ENCODE results near the gene VARS1. TPM values are rescaled to one million over a fixed set of nuclear protein-coding genes. Genes with fewer than 3 reads are reported as not detected.

The VARS1 gene
- total and polyA plus RNA-seq, 2 of the 8 experiments (the other 6 are each of a cell fraction or from before 2014, with no cell fraction given) = 53.5 to 162 TPM

DNA sequence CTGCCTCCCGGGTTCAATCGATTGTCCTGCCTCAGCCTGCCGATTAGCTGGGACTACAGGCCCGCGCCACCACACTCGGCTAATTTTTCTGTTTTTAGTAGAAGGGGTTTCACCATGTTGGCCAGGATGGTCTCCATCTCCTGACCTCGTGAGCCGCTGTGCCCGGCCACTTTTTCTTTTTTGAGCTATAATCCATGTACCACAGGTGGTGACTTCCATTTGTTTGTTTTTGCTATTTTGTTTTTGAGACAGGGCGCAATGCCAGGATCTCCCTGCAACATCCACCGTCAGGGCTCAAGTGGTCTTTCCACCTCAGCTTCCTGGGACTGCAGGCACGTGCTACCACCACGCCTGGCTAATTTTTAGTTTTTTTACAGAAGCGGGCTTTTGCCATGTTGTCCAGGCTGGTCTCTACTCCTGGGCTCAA is 40.5 kb upstream of the VARS1 start:
- H3K27ac ChIP-seq (ENCODE audit: low read depth, low read length) = peak overlapping the region; percentile 2; the same call in 1 of the 2 replicates
- H3K4ac ChIP-seq (replicated peaks; ENCODE audit: insufficient read length, low read depth, low read length) = peak overlapping the region; percentile 12
- no peak overlapping the region for H2AK5ac ChIP-seq (ENCODE audit: low read depth, low read length)
- no peaks in the 10 kb centered on the region for H3K9me3 ChIP-seq (ENCODE audit: insufficient read depth in 2 of 2, low read depth in 1 of 2, low read length in 1 of 2)
- H2BK12ac ChIP-seq (ENCODE audit: low read depth, low read length) = no peak overlapping the region
- CTCF ChIA-PET (ENCODE audit: partially characterized antibody) = interaction anchor here (0.6 to 4.5 kb wide), 5 partner anchors 45 to 70 kb away, joined by 3 to 15 read pairs (median 7); no protein-coding TSS in a partner anchor
- peak overlapping the region; percentile 58 to 96 (median 84) for H3K9ac ChIP-seq (replicated peaks in 1 of 4; ENCODE audit: extremely low read depth in 1 of 4, low read depth in 3 of 4, low read length in 3 of 4)
- no peak for DNase-seq (ENCODE audit: low read depth in 1 of 2, low spot score in 2 of 2)
- peaks cover 2 to 9% (median 6%) of the 10 kb centered on the region in 4 experiments; a peak in 5 of 7 replicates for H3K4me1 ChIP-seq (replicated peaks in 1 of 4; ENCODE audit: control insufficient read depth in 3 of 4, insufficient read depth in 4 of 4, low read length in 3 of 4)
- peak overlapping the region; percentile 84 to 99 for H3K4me2 ChIP-seq (ENCODE audit: insufficient read depth in 1 of 2, low read depth in 2 of 2, low read length in 2 of 2)
- H2AFZ ChIP-seq (ENCODE audit: low read length) = no peak overlapping the region
- no peak overlapping the region for H4K5ac ChIP-seq (ENCODE audit: insufficient read length, low read depth, low read length)
- H3K79me2 ChIP-seq (ENCODE audit: control insufficient read depth in 1 of 2, insufficient read depth in 2 of 2, low read length in 2 of 2) = peaks cover 17 to 44% of the 10 kb centered on the region in 2 experiments
- peaks cover 34 to 57% (median 46%) of the 10 kb centered on the region in 4 experiments for H3K36me3 ChIP-seq (ENCODE audit: control insufficient read depth in 2 of 4, insufficient read depth in 4 of 4, low read length in 3 of 4)
- peak overlapping the region; percentile 32; the same call in 1 of the 2 replicates for H2BK5ac ChIP-seq (ENCODE audit: low read depth, low read length)
- peaks cover 3% of the 10 kb centered on the region; the same call in 1 of the 2 replicates for H3K79me1 ChIP-seq (ENCODE audit: low read depth, low read length)
- WGBS, 2 experiments (ENCODE audit: extremely low coverage in 1 of 2, insufficient coverage in 1 of 2, insufficient read length in 1 of 2, insufficient replicate concordance in 2 of 2, low coverage in 1 of 2, low lambda C conversion rate in 2 of 2, missing lambda C conversion rate in 1 of 2) = 13% methylated on average over 14 of the region's 14 CpGs; no CpG with 5 or more reads in 1 of the 2 experiments
- H3K4me3 ChIP-seq (ENCODE audit: extremely low read depth in 1 of 4, insufficient read depth in 2 of 4, low read depth in 3 of 4, low read length in 4 of 4) = peak overlapping the region; percentile 70 to 99 (median 92)
- no peak overlapping the region for H4K91ac ChIP-seq (replicated peaks; ENCODE audit: insufficient read length, low read length)
- H3K27me3 ChIP-seq (replicated peaks in 1 of 4; ENCODE audit: control insufficient read depth in 3 of 4, extremely low read depth in 1 of 4, insufficient read depth in 3 of 4, low read length in 3 of 4) = no peaks in the 10 kb centered on the region
- POLR2A ChIA-PET (ENCODE audit: partially characterized antibody) = interaction anchor here (0.5 to 11.4 kb wide), 31 partner anchors 11 to 214 kb away, joined by 3 to 189 read pairs (median 6); partner anchors contain the start of genes BAG6, C6orf47, DXO and GPANK1
- H3K18ac ChIP-seq (ENCODE audit: extremely low read depth, low read length) = peak overlapping the region; percentile 4
- FAIRE-seq = no peak
- H2BK15ac ChIP-seq (ENCODE audit: low read length) = no peak overlapping the region
- no peak overlapping the region for H2BK120ac ChIP-seq (replicated peaks; ENCODE audit: low read depth, low read length)
- no peak overlapping the region for H3K23ac ChIP-seq (ENCODE audit: insufficient read length)
- H3K14ac ChIP-seq (ENCODE audit: insufficient read length) = no peak overlapping the region
- no peak overlapping the region for H4K8ac ChIP-seq (ENCODE audit: extremely low read depth, insufficient read depth, low read length)
- H3K56ac ChIP-seq (replicated peaks; ENCODE audit: insufficient read length, low read depth, low read length) = peak overlapping the region; percentile 79
- no peak overlapping the region for H2BK20ac ChIP-seq (ENCODE audit: low read length)
- H4K20me1 ChIP-seq (replicated peaks in 1 of 2; ENCODE audit: control insufficient read depth in 1 of 2, insufficient read depth in 2 of 2, low read length in 2 of 2) = peaks cover 18 to 22% of the 10 kb centered on the region in 2 experiments
- H3K23me2 ChIP-seq (ENCODE audit: low read depth, low read length) = peaks cover 15% of the 10 kb centered on the region
- TF ChIP-seq, protein P1, sequence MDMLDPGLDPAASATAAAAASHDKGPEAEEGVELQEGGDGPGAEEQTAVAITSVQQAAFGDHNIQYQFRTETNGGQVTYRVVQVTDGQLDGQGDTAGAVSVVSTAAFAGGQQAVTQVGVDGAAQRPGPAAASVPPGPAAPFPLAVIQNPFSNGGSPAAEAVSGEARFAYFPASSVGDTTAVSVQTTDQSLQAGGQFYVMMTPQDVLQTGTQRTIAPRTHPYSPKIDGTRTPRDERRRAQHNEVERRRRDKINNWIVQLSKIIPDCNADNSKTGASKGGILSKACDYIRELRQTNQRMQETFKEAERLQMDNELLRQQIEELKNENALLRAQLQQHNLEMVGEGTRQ (IDR thresholded peaks at IDR 0.05; ENCODE audit: low read length) = no peak
- TF ChIP-seq CEBPB (IDR thresholded peaks at IDR 0.05; ENCODE audit: low read depth, low read length) (no peak), EGR1 (IDR thresholded peaks at IDR 0.05; ENCODE audit: borderline replicate concordance, low read depth, low read length) (no peak), SIN3A (conservative IDR thresholded peaks at IDR 0.05 in 1 of 2, IDR thresholded peaks at IDR 0.05 in 1 of 2; ENCODE audit: low read depth in 1 of 2, low read length in 2 of 2) (no peak), TAF7 (optimal IDR thresholded peaks at IDR 0.05; ENCODE audit: borderline replicate concordance, low read depth, low read length) (no peak), BCL11A (IDR thresholded peaks at IDR 0.05; ENCODE audit: low read depth in 2 of 2, low read length in 2 of 2) (no peak), POLR2A (IDR thresholded peaks at IDR 0.05; ENCODE audit: control extremely low read depth in 1 of 2, low read depth in 2 of 2, low read length in 2 of 2) (no peak)
- TF ChIP-seq, protein P2, sequence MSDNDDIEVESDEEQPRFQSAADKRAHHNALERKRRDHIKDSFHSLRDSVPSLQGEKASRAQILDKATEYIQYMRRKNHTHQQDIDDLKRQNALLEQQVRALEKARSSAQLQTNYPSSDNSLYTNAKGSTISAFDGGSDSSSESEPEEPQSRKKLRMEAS (IDR thresholded peaks at IDR 0.05) = no peak
